Posterior vena cava (tissue), 2 donors: ENCODE data around the gene MARK4. TPM values are rescaled to one million over a fixed set of nuclear protein-coding genes. Genes with fewer than 3 reads are reported as not detected.
"Not testable (repeated sequence)": the region's sequence is repeated elsewhere in the genome, so short reads cannot be mapped to it uniquely, and the experiment has no call there.

Source experiments
- DNase-seq: peaks from one replicate; pipeline ENCODE4 v3.0.0-alpha.2; 2020; ENCODE audit warnings: low spot score
- intact Hi-C, 2 donors: fragments of 100-400 bp; cut with DNase I; formaldehyde crosslinking; loops; one replicate each; pipeline versions ENCODE4 v1.14.1 to v1.14.2; 2022 to 2023
- total RNA-seq, 2 donors: library from RNA; stranded (reverse); fragmentation: NEBNext Ultra II Directional; extraction: Animal tissue kit (Norgen Biotek cat#: 25700); gene quantifications; one replicate each; pipeline ENCODE4 v1.2.1, GENCODE V29; 2021
- donor health status: DM: yes; HTN: yes; CAD: no.
- donor health status: DM: yes; HTN: yes; CAD: no.

The MARK4 gene
- total RNA-seq, 2 donors from 2014 or later: 26.7 to 31.5 TPM

DNA sequence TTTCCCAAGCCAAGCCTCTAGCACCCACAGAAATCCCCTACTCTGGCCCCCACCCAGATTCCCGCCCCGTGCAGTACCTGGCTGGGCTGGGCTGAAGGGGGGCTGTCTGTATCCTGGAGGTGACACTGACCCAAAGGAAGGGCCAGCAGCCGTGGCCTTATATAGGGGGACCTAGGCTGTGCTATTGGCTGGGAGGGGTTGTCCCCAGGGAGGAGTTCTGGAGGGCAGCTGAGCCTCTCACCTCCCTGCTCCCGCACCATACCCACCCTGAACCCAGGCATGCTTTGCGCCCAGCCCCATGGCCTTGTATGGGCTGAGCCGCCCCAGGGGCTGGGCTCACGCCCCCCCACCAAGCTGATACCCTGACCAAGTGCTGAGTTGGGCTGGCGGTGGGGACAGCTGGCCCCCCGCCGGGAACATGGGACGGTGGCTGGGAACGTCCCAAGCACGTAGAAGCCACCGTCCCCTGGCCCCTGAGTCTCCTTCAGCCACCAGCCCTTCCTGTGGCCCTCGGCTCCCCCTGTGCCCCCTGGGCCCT lies 71.7 kb downstream of the MARK4 start, which contains the start of gene CKM:
Gene CKM (minus strand): TSS at position 132 of the 538 bp plus-strand sequence. CDS start 3,162 bp downstream, outside the sequence.
- intact Hi-C loops: no loop called here
- no peak for DNase-seq

GRCh38 chr19:45323671-45324081 lies 72.6 kb downstream of the MARK4 start:
- DNase-seq: no peak
- intact Hi-C loops: no loop called here

DNA sequence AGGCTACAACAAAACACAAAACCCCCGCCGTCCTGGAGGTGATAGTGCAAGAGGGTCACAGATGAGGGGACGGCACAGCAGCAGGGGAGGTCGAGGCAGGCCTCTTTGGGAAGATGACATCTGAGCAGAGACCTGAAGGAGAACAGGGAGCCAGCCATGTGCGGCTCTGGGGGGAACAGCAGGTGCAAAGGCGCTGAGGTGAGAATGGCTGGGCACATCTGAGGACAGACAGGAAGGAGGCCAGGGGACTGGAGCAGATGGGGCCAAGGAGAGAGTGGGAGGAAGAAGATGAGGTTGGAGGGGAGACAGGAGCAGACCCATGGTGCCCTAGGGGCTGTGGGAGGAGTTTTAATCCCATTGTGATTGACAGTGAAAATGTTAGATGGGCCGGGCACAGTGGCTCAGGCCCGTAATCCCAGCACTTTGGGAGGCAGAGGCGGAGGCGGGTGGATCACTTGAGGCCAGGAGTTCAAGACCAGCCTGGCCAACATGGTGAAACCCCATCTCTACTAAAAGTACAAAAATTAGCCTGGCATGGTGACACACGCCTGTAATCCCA lies 73.4 kb downstream of the MARK4 start:
- intact Hi-C loops: no loop called here
- no peak for DNase-seq

GRCh38 chr19:45327404-45328143 lies 76.5 kb downstream of the MARK4 start:
- no peak for DNase-seq
- intact Hi-C loops: no loop called here

GRCh38 chr19:45331411-45331810 lies 80.3 kb downstream of the MARK4 start:
- intact Hi-C loops: loop anchor here in 1 of 2 donors (10.0 kb wide), 1 partner anchor 167 kb away; the partner anchor contains the start of gene NKPD1
- DNase-seq: no peak

- no peak for DNase-seq
Observed at GRCh38 chr19:45333609-45334303, 82.7 kb downstream of the MARK4 start.

GRCh38 chr19:45334881-45335280 lies 83.8 kb downstream of the MARK4 start:
- intact Hi-C loops: loop anchor here in 1 of 2 donors (5.0 to 10.0 kb wide), 2 partner anchors 83 to 170 kb away; partner anchors contain the start of genes MARK4 and NKPD1

More at GRCh38 chr19:45333609-45334303, 82.7 kb downstream of the MARK4 start:
- intact Hi-C loops: loop anchor here in 1 of 2 donors (10.0 kb wide), 1 partner anchor 169 kb away; the partner anchor contains the start of gene NKPD1

GRCh38 chr19:45336696-45337251 lies 85.7 kb downstream of the MARK4 start:
- no peak for DNase-seq
- intact Hi-C loops: loop anchor here in 1 of 2 donors (5.0 to 10.0 kb wide), 2 partner anchors 84 to 172 kb away; partner anchors contain the start of genes MARK4 and NKPD1

More at GRCh38 chr19:45334881-45335280, 83.8 kb downstream of the MARK4 start:
- not testable (repeated sequence) for DNase-seq

- DNase-seq: no peak
- intact Hi-C loops: loop anchor here in 1 of 2 donors (5.0 to 10.0 kb wide), 2 partner anchors 87 to 175 kb away; partner anchors contain the start of genes MARK4 and NKPD1
Observed at GRCh38 chr19:45339629-45340028, 88.6 kb downstream of the MARK4 start.

DNA sequence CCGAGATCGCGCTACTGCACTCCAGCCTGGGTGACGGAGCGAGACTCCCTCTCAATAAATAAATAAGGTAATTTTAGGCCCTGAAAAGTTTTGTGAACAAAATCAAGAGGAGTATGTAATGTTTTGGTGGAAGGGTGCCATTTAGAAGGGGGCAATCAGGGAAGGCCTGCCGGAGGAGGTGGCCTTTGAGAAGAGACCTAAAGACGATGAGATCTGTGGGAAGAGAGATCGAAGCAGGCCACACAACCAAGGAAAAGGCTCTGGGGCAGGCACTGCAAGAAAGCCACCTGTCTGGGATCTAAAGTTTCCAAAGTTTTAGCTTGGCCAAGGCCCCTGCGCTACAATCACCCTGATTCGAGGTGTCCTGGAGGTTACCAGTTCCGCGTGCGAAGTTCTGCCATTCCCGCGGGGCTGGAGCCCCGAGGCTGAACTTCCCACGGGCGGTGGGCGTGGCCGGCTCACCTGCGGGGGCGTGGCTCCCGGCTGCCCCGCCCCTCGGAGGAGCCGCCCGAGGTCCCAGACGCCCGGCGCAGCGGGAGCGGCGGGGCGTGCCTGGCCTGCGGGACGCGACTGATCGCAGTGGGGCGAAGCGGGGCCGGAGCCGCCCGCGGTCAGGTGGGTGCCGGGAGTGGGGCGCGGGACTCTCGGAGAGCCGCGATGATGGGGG lies 89.3 kb downstream of the MARK4 start, which contains the start of gene KLC3:
Gene KLC3 (plus strand): TSS at position 519 of the 667 bp plus-strand sequence. CDS start 4,792 bp downstream, outside the sequence.
- intact Hi-C loops: no loop called here

DNA sequence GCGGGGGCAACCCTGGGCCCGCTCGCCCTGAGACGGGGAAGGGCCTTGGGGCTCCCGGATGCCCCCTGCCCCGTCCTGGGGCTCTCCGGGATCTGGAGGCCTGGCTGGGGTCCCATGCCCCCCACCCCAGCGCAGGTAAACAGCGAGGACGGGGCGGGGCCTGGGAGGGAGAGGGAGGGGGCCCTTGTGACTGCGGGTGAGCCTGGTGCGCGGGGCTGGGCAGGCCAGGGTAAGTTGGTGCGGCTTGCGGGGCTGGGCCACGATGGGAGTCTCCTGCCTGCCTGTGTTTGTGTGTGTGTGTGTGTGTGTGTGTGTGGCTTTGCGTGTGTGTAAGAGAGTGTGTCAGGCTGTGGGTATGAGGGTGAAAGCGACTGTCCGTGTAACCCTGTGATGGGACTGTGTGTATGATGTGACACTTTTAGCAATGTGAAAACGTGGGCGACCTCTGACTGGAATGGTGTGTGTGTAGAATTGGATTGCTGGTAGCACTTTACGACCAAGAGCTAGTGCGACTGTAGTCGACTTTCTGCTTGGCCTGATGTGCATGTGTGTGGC lies 89.9 kb downstream of the MARK4 start:
- intact Hi-C loops: no loop called here

More for the DNA sequence above, 89.3 kb downstream of the MARK4 start, which contains the start of gene KLC3:
- no peak for DNase-seq

GRCh38 chr19:45342911-45343310 lies 91.8 kb downstream of the MARK4 start:
- no peak for DNase-seq
- intact Hi-C loops: no loop called here

More for the DNA sequence above, 89.9 kb downstream of the MARK4 start:
- no peak for DNase-seq

DNA sequence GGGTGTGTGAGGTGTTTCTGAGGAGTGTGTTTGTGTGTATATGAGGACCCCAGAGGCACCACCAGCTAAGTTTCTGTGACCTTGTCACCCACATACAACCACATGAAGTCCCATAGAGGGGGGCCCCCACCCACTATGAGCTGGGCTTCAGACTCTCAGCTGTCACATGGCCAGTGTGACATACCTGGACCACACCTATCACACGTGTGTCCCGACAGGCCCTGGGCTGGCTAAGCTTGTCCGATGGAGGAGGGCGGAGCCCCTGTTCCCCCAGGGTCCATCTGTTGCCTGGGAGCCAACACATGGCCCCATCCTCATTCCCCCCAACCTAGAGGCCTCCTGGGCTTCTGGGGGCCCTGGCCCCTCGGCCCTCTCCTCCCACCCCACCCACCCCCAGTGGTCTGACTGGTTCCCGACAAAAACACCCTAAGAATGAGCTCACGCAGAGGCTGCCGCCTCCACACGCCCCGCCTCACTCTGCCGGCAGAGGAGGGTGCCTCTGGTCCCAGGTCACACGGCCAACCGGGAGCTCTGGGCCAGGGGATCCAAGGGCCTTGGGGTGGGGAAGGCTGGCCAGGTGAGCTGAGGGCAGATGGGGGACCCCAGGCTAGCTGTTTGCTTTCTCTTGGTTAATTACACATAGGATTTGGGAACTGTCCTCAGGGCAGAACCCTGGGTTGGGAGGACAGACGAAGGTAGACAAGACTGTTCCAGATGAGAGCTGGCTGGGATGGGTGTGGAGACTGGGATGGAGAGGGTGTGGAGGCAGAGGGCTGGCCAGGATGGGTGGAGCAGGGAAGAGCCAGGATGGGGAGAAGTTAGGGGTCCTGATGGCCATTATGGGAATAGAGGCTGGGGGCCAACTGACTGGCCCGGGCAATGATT lies 93.8 kb downstream of the MARK4 start:
- intact Hi-C loops: no loop called here
- DNase-seq: no peak

DNA sequence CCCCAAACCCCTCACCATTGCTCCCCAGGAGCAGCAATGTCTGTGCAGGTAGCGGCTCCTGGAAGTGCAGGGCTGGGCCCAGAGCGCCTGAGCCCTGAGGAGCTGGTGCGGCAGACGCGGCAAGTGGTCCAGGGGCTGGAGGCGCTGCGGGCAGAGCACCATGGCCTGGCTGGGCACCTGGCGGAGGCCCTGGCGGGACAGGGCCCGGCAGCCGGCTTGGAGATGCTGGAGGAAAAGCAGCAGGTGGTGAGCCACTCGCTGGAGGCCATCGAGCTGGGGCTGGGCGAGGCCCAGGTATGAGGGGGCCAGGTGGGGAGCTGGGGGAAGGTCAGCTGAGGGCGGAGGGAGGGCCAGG lies 94.4 kb downstream of the MARK4 start:
- DNase-seq: no peak
- intact Hi-C loops: no loop called here

GRCh38 chr19:45346449-45346848 lies 95.4 kb downstream of the MARK4 start:
- intact Hi-C loops: no loop called here
- no peak for DNase-seq

GRCh38 chr19:45347570-45348366 lies 96.7 kb downstream of the MARK4 start:
- no peak for DNase-seq
- intact Hi-C loops: no loop called here
